Transverse colon (tissue), 4 donors: ENCODE data around the gene PAXIP1. TPM values are rescaled to one million over a fixed set of nuclear protein-coding genes. Genes with fewer than 3 reads are reported as not detected.

ENCODE experiments used
- DNase-seq: peaks from one replicate; pipeline ENCODE4 v3.0.0-alpha.2; 2019
- H3K27ac ChIP-seq, 4 donors: fragments of 200-600 bp; sonication (generic); 2 replicates each; pipeline ENCODE4 v1.5.1; 2016 to 2018; ENCODE audit warnings: inconsistent platforms in 4 of 4
- H3K27me3 ChIP-seq: fragments of 200-600 bp; sonication (generic); 2 replicates; pipeline ENCODE4 v1.5.1; 2017; ENCODE audit warnings: inconsistent platforms
- H3K36me3 ChIP-seq, 4 donors: fragments of 200-600 bp; sonication (generic); 2 replicates each; pipeline ENCODE4 v1.5.1; 2017 to 2019; ENCODE audit warnings: inconsistent platforms in 4 of 4
- H3K4me1 ChIP-seq, 4 donors: fragments of 200-600 bp; sonication (generic); 2 replicates each; pipeline ENCODE4 v1.5.1; 2017 to 2020; ENCODE audit warnings: inconsistent platforms in 4 of 4
- H3K4me3 ChIP-seq, 4 donors: fragments of 200-600 bp; sonication (generic); 1 replicate in 1 of 4; 2 replicates in 3 of 4; pipeline versions ENCODE4 v1.5.1 to v1.6.1; 2017 to 2019; ENCODE audit warnings: inconsistent platforms in 4 of 4
- H3K9me3 ChIP-seq, 2 donors: fragments of 200-600 bp; sonication (generic); 2 replicates each; pipeline ENCODE4 v1.5.1; 2017 to 2019; ENCODE audit warnings: inconsistent platforms in 2 of 2
- CTCF ChIP-seq, 5 experiments: fragments of 200-600 bp in 3 of 5; fragments of 450-650 bp in 2 of 5; sonication (generic) in 3 of 5; IDR thresholded peaks; 1 replicate in 2 of 5; 2 replicates in 3 of 5; pipeline ENCODE4 v1.5.1; 2016 to 2017; ENCODE audit warnings: antibody characterized with exemption in 5 of 5, inconsistent platforms in 3 of 5, mild to moderate bottlenecking in 2 of 5, moderate library complexity in 1 of 5
- EP300 ChIP-seq: sonication (generic); formaldehyde crosslinking; IDR thresholded peaks from one replicate; pipeline ENCODE4 v1.6.1; 2017; ENCODE audit warnings: antibody characterized with exemption, low read depth
- POLR2A ChIP-seq: fragments of 450-650 bp; IDR thresholded peaks from one replicate; pipeline ENCODE4 v1.6.1; 2016; ENCODE audit warnings: antibody characterized with exemption, mild to moderate bottlenecking, moderate library complexity
- POLR2AphosphoS5 ChIP-seq, 3 donors: sonication (generic); formaldehyde crosslinking; IDR thresholded peaks; one replicate each; pipeline ENCODE4 v1.6.1; 2016; ENCODE audit warnings: antibody characterized with exemption in 3 of 3
- WGBS, 2 donors: methylation state at CpG; one replicate each; pipeline ENCODE4 v1.1.5; 2018; ENCODE audit warnings: low coverage in 1 of 2; 5-methylcytosine and 5-hydroxymethylcytosine counted together
- in situ Hi-C, 4 donors: fragments of 200-750 bp; cut with MboI; loops; one replicate each; pipeline versions ENCODE4 v1.15.0 to v1.15.1; 2017; ENCODE audit warnings: low sequenced_read_pairs in 3 of 4, low pct_ligation_motif_present in 1 of 4, low pct_unique_long_range_greater_than_20kb in 1 of 4
- intact Hi-C: fragments of 100-400 bp; cut with DNase I; formaldehyde crosslinking; loops from one replicate; pipeline ENCODE4 v1.15.1; 2023; ENCODE audit warnings: low total_unique reads
- total RNA-seq, 4 donors: library from RNA; depleted of rRNA; stranded (reverse); fragments of >200 nt; gene quantifications; one replicate each; pipeline ENCODE4 v1.1.0, GENCODE V29; 2016

Gene PAXIP1
- total RNA-seq, 4 donors from 2014 or later: 8.2 to 410 (median 13.3) TPM

GRCh38 chr7:154994996-154995395, 7.9 kb downstream of the PAXIP1 start:
- no peaks in the 10 kb centered on the region for H3K9me3 ChIP-seq
- intact Hi-C loops: no loop called here
- no peaks in the 10 kb centered on the region for H3K27me3 ChIP-seq
- H3K4me1 ChIP-seq: no peaks in the 10 kb centered on the region
- H3K27ac ChIP-seq: no peak overlapping the region
- peaks cover 0 to 23% (median 1%) of the 10 kb centered on the region in 4 donors for H3K36me3 ChIP-seq
- H3K4me3 ChIP-seq: no peak overlapping the region
- no peak for DNase-seq
- TF ChIP-seq EP300 (no peak), CTCF (IDR thresholded peaks at IDR 0.05) (no peak)
- in situ Hi-C loops: no loop called here
- 82% methylated on average over 2 of the region's 2 CpGs; no CpG with 5 or more reads in 1 of the 2 donors for WGBS, 2 donors

GRCh38 chr7:154990964-154991540, 11.9 kb downstream of the PAXIP1 start:
- WGBS, 2 donors: 59 to 73% methylated on average over 2 to 3 of the region's 3 CpGs
- in situ Hi-C loops: no loop called here
- no peak overlapping the region for H3K27ac ChIP-seq
- H3K9me3 ChIP-seq: no peaks in the 10 kb centered on the region
- H3K36me3 ChIP-seq: peaks cover 0 to 19% (median 1%) of the 10 kb centered on the region in 4 donors
- no peaks in the 10 kb centered on the region for H3K27me3 ChIP-seq
- H3K4me1 ChIP-seq: no peaks in the 10 kb centered on the region
- intact Hi-C loops: no loop called here
- no peak overlapping the region for H3K4me3 ChIP-seq
- TF ChIP-seq POLR2AphosphoS5 (IDR thresholded peaks at IDR 0.05) (no peak), EP300 (no peak), POLR2A (no peak), CTCF (IDR thresholded peaks at IDR 0.05) (no peak)
- no peak for DNase-seq

- DNase-seq: no peak
- Histone ChIP-seq H3K36me3 (peaks cover 0 to 14% (median 0%) of the 10 kb centered on the region in 4 donors), H3K4me3 (no peak overlapping the region), H3K27me3 (no peaks in the 10 kb centered on the region), H3K27ac (no peak overlapping the region), H3K4me1 (no peaks in the 10 kb centered on the region), H3K9me3 (no peaks in the 10 kb centered on the region)
- intact Hi-C loops (no loop called here), in situ Hi-C loops (no loop called here)
- WGBS, 2 donors: 71 to 87% methylated on average over 3 of the region's 3 CpGs
- TF ChIP-seq EP300: no peak
- TF ChIP-seq POLR2AphosphoS5 (IDR thresholded peaks at IDR 0.05): no peak
- no peak for TF ChIP-seq CTCF (IDR thresholded peaks at IDR 0.05)
- no peak for TF ChIP-seq POLR2A
Measured at GRCh38 chr7:154987571-154987970, 15.4 kb downstream of the PAXIP1 start.

GRCh38 chr7:154986200-154986945, 16.6 kb downstream of the PAXIP1 start:
- intact Hi-C loops: no loop called here
- Histone ChIP-seq H3K9me3 (no peaks in the 10 kb centered on the region), H3K4me1 (no peaks in the 10 kb centered on the region), H3K4me3 (no peak overlapping the region), H3K27ac (no peak overlapping the region), H3K27me3 (no peaks in the 10 kb centered on the region), H3K36me3 (peaks cover 0 to 7% (median 0%) of the 10 kb centered on the region in 4 donors)
- DNase-seq: no peak
- in situ Hi-C loops: no loop called here
- TF ChIP-seq POLR2A (no peak), POLR2AphosphoS5 (IDR thresholded peaks at IDR 0.05) (no peak), EP300 (no peak), CTCF (IDR thresholded peaks at IDR 0.05) (no peak)
- 93 to 98% methylated on average over 4 to 6 of the region's 6 CpGs for WGBS, 2 donors
